HG02798 (cell line): ENCODE results near the gene RIMS4.

ENCODE experiments used
- ATAC-seq: cut with Tn5 transposase; IDR thresholded peaks from one replicate; pipeline ENCODE4 v1.9.1; 2021; ENCODE audit warnings: mild to moderate bottlenecking; ENCODE audit not compliant: unreplicated experiment, poor library complexity

The RIMS4 gene

DNA sequence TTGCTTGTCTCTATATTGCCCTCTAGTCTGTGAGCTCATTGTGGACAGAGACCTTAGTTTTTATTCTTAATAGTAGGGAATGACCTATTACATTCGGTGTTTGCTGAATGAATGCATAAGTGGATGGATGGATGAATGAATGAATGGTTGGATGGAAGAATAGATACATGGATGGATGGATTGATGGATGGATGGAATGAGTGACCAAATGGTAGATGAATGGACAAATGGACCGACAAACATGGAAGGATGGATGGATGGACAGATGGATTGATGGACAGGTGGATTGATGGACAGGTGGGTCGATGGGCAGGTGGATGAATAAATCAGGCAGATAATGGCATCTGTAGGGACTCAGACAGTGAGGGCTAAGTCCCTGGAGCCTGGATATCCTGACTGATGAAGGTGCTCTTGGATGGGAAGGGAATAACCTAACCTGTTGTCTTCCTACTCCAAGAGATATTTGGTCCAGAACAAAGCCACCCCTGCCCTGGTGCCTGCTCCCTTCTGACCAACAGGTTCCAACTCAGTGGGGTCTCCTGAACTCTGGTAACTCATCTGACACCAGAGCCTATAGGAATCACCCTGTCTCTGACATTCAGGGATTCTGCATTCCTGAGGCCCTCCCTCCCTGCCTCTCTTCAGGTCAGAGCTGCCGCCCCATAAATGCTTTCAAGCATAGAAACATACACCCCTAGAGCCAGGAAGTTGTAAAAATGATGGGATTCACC lies 104.8 kb downstream of the RIMS4 start:
- no peak for ATAC-seq

DNA sequence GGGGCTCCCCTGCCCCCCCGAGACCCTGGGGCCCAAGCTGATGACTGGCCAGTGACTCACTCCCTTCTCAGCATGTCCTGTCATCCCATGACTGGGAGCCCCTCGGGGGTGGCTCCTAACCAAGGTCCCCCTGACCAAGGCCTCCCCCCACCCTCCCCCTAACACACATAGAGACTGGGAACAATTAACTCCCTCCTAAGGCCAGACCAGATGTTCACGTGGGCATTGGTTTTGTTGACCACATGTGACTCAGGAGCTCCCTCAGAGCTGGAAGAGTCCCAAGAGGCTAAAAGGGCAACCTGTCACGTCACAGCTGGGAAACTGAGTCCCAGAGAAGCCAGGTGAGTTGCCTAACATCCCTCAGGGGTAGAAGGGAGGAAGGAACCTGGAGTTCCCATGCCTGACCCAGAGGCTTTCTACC lies 105.8 kb downstream of the RIMS4 start:
- no peak for ATAC-seq

DNA sequence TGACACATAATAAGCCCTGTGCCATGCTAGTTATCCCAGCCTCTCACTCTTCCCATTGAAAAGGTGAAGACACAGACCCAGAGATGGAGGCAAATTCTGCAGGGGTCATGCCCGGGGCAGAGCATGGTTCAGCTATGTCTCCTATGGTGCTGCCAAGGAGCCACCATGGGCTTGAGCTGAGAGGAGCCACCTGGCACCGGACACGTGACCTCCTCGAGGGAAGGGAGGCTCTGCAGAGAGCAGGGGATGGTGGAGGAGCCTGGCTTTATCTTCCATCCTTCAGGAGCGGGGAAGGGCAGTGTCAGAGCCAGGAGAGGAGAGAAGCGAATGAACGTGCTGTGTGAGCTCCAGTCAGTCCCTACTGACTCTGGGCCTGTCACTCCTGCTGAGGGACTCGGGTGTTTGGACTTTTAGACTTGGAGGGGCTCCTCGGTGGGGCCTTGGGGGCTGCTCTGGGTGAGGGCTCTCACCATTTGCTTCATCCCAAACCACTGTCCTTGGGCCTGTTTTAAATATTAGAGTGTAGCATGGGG lies 106.3 kb downstream of the RIMS4 start:
- no peak for ATAC-seq

DNA sequence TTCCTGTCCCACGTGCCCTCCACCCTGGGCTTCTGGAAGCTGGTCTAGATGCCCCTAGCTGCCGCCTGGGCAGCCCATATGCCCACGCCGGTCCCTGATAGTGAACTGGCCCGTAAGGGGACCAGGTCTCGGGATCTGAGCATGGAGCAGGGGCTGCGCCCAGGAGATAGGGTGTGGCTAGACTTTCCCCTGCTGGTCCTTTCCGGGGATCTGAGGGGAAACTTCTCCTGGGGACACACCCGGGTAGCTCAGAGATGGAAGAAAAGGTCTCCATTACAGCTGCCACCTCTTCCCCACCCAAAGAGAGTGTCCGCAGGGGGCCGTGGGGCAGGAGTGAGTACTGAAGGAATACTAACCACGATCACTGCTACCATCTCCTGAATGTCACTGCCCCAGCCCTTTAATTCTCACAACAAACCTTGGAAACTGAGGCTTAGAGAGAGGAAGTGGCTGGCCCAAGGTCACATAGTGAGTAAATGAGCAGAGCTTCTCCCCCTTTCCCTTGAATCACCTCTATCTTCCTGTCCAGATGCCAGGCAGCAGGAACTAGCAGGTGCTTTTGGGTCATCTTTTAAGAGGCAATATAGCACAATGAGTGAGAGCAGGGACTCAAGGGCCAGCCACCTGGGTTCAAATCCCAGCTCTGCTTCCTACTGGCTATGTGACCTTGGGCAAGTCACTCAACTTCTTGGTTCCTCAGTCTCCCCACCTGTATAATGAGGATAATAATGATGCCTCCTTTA lies 107.0 kb downstream of the RIMS4 start:
- no peak for ATAC-seq

DNA sequence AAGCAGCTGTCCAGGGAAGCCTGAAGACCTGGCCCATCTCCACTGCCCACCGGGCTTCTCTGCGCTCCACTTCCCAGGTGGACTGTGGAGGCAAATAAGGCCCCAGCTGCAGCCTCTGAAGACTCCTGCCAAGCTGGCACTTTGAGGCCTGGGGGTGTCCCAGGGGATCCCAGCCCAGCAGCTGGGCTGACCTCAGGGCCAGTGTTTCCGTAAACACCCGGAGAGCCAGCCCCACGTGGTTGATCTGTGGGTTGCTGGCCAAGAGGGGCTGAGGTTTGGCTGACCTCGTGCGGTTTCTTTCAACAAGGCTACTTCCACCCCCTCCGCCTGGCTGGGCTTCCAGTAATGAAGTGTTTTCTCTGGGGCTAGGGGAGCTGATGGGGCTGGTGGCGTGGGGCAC lies 107.6 kb downstream of the RIMS4 start:
- no peak for ATAC-seq

DNA sequence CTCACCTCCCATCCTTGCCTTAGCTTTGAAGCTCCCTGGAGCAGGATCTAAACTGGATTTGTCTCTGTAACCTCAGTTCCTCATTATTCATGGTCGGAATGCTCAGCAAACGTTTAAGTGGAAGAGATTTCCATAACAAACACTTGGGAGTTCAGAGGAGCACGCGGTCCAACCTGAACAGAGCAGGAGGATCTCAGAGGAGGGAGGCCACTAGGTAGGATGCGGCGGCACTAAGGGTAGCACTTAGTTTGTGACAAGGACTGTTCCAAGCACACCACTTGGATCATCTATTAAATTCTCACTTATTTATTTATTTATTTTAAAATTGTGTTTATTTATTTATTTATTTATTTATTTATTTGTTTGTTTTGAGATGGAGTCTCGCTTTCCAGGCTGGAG lies 108.5 kb downstream of the RIMS4 start:
- ATAC-seq: no peak
